ENCODE measurements around the gene NANOS3. TPM values are rescaled to one million over a fixed set of nuclear protein-coding genes. Genes with fewer than 3 reads are reported as not detected.

Gene NANOS3
- total RNA-seq, 1 experiment from 2014 or later: 1.1 TPM

DNA sequence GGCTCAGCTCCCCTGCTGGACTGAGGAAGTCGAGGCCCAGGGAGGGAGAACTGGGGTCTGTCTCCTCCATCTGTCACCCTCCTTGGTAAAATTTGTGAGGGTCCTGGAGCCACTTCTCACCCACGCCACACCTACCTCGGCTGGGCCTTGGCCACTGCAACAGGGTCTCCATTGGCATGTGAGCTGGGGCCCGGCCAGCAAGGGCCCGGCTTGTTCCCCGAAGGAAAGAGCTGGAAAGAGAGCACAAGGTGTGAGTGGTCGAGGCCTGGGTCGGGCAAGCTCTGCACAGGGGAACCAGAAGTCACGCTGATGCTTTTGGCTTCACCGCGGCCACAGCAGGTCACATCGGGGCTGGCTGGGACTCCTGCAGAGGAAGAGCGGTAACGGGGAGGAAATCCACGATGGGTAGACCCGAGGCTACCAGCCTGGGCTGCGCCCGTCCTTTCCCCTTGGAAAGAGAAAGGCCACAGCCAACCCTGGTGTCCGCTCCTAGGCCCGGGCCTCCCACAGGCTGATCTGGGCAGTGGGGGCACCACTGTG is 9.0 kb downstream of the NANOS3 start (continued):
- TF ChIP-seq, protein P1, sequence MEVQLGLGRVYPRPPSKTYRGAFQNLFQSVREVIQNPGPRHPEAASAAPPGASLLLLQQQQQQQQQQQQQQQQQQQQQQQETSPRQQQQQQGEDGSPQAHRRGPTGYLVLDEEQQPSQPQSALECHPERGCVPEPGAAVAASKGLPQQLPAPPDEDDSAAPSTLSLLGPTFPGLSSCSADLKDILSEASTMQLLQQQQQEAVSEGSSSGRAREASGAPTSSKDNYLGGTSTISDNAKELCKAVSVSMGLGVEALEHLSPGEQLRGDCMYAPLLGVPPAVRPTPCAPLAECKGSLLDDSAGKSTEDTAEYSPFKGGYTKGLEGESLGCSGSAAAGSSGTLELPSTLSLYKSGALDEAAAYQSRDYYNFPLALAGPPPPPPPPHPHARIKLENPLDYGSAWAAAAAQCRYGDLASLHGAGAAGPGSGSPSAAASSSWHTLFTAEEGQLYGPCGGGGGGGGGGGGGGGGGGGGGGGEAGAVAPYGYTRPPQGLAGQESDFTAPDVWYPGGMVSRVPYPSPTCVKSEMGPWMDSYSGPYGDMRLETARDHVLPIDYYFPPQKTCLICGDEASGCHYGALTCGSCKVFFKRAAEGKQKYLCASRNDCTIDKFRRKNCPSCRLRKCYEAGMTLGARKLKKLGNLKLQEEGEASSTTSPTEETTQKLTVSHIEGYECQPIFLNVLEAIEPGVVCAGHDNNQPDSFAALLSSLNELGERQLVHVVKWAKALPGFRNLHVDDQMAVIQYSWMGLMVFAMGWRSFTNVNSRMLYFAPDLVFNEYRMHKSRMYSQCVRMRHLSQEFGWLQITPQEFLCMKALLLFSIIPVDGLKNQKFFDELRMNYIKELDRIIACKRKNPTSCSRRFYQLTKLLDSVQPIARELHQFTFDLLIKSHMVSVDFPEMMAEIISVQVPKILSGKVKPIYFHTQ (CRISPR knock-in tag; IDR thresholded peaks at IDR 0.05): no peak
- no peak for TF ChIP-seq GRHL2 (CRISPR knock-in tag; IDR thresholded peaks at IDR 0.05; ENCODE audit: insufficient replicate concordance, severe bottlenecking)

DNA sequence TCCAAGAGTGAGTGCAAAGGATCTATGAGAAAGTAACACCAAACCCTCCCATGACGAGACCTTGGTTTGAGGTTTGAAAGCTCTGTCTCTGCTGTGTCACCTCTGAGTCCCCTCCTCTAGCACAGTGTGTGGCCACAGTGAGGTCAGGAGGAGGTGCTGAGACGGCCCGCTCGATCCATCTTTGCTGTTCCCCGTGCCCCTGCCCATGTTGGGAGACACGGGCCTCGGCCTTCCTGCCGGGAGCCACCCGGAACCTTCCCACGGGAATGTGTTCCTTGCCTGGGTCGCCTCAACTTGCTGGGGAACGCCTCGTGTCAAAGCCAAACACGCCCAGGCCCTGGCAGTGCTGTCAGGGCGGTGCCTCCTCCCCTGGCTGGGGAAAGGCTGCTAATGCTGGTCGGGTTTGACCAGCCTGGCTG is 10.1 kb downstream of the NANOS3 start:
- no peaks in the 10 kb centered on the region for H3K27me3 Mint-ChIP-seq (ENCODE audit: low read depth)
- TF ChIP-seq, protein P2, sequence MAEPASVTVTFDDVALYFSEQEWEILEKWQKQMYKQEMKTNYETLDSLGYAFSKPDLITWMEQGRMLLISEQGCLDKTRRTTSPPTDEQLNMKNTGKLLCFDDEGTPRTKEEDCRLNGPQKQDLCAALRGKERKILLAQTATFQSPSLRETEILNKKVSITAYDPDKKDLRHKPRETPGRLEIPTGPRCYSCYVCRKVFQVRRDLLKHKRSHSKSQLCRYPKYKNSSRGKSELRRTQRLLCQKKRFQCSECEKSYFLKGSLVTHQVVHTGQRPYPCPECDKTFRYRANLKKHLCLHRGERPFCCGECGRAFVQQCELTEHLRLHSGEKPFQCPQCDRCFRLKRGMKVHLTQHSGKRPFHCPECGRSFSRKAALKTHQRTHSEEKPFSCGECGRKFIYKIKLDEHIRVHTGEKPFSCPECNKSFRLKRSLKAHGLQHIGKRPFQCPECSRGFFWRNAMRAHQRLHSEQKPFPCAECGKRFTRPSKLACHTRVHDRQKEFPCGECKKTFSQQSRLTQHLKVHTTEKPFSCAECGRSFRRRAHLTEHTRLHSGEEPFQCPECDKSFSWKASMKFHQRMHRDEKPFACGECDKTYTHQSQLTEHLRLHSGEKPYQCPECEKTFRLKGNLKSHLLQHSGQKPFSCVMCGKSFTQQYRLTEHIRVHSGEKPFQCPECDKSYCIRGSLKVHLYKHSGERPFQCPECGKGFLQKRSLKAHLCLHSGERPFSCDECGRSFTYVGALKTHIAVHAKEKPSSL (CRISPR knock-in tag; conservative IDR thresholded peaks at IDR 0.05): no peak
- TF ChIP-seq, protein P3, sequence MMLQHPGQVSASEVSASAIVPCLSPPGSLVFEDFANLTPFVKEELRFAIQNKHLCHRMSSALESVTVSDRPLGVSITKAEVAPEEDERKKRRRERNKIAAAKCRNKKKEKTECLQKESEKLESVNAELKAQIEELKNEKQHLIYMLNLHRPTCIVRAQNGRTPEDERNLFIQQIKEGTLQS (CRISPR knock-in tag; conservative IDR thresholded peaks at IDR 0.05): no peak
- ATAC-seq (no peak), DNase-seq (ENCODE audit: low spot score) (no peak)
- no peaks in the 10 kb centered on the region for H3K36me3 Mint-ChIP-seq
- no peaks in the 10 kb centered on the region for H3K9me3 Mint-ChIP-seq
- no peak overlapping the region for H3K27ac Mint-ChIP-seq
- POLR2A ChIA-PET: no interaction called here
- H3K4me3 Mint-ChIP-seq: no peak overlapping the region
- CTCF ChIA-PET: interaction anchor here (0.5 to 2.6 kb wide), 9 partner anchors 12 to 786 kb away, joined by 3 to 12 read pairs (median 4); partner anchors contain the start of genes DCAF15, IL27RA and MISP3
- H3K4me1 Mint-ChIP-seq: peaks cover 9% of the 10 kb centered on the region

DNA sequence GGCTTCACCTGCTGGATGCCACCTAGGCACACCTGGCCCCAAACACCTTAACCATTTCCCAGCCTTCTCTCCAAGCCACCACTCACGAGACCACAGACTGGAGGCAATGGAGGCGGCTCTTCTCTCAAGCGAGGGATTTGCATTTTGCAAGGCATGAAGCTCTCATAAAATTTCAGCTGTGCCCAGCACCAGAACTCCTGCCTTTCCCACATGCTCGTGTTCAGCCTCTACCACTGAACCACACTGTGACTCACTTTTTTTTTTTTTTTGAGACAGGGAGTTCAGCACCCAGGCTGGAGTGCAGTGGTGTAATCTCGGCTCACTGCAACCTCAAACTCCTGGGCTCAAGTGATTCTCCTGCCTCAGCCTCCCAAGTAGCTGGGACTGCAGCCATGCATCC is 10.6 kb downstream of the NANOS3 start:
- no peak for ATAC-seq
- Mint-ChIP-seq H3K27ac (no peak overlapping the region), H3K27me3 (ENCODE audit: low read depth) (no peaks in the 10 kb centered on the region), H3K36me3 (no peaks in the 10 kb centered on the region), H3K4me1 (0 out of 2 replicates have a peak, but pooled peaks cover 4% of the 10 kb centered on the region), H3K4me3 (no peak overlapping the region), H3K9me3 (no peaks in the 10 kb centered on the region)
- DNase-seq (ENCODE audit: low spot score): no peak
- ChIA-PET CTCF (interaction anchor here (0.5 to 2.6 kb wide), 5 partner anchors 11 to 476 kb away, joined by 3 to 12 read pairs (median 3); partner anchors contain the start of gene DCAF15), POLR2A (no interaction called here)
- TF ChIP-seq, protein P4, sequence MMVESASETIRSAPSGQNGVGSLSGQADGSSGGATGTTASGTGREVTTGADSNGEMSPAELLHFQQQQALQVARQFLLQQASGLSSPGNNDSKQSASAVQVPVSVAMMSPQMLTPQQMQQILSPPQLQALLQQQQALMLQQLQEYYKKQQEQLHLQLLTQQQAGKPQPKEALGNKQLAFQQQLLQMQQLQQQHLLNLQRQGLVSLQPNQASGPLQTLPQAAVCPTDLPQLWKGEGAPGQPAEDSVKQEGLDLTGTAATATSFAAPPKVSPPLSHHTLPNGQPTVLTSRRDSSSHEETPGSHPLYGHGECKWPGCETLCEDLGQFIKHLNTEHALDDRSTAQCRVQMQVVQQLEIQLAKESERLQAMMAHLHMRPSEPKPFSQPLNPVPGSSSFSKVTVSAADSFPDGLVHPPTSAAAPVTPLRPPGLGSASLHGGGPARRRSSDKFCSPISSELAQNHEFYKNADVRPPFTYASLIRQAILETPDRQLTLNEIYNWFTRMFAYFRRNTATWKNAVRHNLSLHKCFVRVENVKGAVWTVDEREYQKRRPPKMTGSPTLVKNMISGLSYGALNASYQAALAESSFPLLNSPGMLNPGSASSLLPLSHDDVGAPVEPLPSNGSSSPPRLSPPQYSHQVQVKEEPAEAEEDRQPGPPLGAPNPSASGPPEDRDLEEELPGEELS (CRISPR knock-in tag; IDR thresholded peaks at IDR 0.05): no peak

DNA sequence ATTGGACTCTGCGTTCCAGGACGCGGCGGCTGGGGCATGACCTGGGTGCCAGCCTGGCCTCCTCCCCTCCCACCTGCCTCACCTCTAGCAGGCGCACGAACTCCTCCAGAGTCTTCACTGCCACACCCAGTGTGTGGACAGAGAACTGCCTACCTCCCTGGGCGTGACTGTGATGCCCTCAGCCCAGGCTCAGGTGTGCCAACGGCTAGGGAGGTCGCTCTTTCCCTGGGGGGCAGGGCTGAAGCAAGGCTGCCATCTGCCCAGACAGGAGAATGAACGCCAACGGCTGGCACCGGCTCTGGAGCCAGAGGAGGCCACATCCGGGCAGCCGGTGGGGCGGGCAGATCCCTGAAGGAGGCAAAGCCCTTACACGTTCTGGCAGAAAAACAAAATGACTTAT is 11.3 kb downstream of the NANOS3 start:
- no peak for TF ChIP-seq ZNF416 (CRISPR knock-in tag; IDR thresholded peaks at IDR 0.05)
- Mint-ChIP-seq H3K4me1 (0 out of 2 replicates have a peak, but pooled peaks cover 4% of the 10 kb centered on the region), H3K4me3 (no peak overlapping the region), H3K36me3 (no peaks in the 10 kb centered on the region), H3K27ac (no peak overlapping the region), H3K9me3 (no peaks in the 10 kb centered on the region), H3K27me3 (ENCODE audit: low read depth) (no peaks in the 10 kb centered on the region)
- DNase-seq (ENCODE audit: low spot score) (no peak), ATAC-seq (no peak)
- ChIA-PET CTCF (interaction anchor here (0.7 to 2.6 kb wide), 5 partner anchors 8 to 475 kb away, joined by 3 to 12 read pairs (median 4); partner anchors contain the start of gene DCAF15), POLR2A (interaction anchor here (1.2 kb wide), 1 partner anchor 9 kb away, joined by 3 read pairs; no protein-coding TSS in a partner anchor)

DNA sequence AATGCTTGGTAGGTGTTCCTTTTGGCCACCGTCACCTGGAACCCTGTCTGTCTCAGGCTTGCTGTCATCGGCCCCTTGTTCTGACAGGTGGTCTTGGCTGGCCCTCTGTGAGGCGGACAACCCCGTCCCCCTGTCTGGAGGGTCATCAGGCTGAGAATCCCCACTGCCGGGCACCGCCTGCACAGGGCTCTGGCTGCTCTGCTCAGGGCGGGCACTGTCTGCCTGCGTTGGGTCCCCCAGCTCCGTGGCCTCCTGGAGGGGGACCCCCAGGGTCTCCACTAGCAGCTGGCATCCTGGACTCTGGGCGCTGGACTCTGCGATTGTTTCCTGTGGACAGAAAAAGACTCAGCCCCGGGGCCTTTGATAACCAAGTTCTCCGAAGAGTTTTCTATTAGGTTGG is 13.2 kb downstream of the NANOS3 start:
- Mint-ChIP-seq H3K27me3 (ENCODE audit: low read depth) (no peaks in the 10 kb centered on the region), H3K27ac (no peak overlapping the region), H3K36me3 (no peaks in the 10 kb centered on the region), H3K4me1 (no peaks in the 10 kb centered on the region), H3K4me3 (no peak overlapping the region), H3K9me3 (no peaks in the 10 kb centered on the region)
- ChIA-PET CTCF (no interaction called here), POLR2A (no interaction called here)
- no peak for DNase-seq (ENCODE audit: low spot score)
- ATAC-seq: no peak
- TF ChIP-seq ESRRA (CRISPR knock-in tag; IDR thresholded peaks at IDR 0.05; ENCODE audit: borderline replicate concordance): no peak
- TF ChIP-seq TCF7 (CRISPR knock-in tag; IDR thresholded peaks at IDR 0.05; ENCODE audit: low read depth): no peak
- TF ChIP-seq, protein P5, sequence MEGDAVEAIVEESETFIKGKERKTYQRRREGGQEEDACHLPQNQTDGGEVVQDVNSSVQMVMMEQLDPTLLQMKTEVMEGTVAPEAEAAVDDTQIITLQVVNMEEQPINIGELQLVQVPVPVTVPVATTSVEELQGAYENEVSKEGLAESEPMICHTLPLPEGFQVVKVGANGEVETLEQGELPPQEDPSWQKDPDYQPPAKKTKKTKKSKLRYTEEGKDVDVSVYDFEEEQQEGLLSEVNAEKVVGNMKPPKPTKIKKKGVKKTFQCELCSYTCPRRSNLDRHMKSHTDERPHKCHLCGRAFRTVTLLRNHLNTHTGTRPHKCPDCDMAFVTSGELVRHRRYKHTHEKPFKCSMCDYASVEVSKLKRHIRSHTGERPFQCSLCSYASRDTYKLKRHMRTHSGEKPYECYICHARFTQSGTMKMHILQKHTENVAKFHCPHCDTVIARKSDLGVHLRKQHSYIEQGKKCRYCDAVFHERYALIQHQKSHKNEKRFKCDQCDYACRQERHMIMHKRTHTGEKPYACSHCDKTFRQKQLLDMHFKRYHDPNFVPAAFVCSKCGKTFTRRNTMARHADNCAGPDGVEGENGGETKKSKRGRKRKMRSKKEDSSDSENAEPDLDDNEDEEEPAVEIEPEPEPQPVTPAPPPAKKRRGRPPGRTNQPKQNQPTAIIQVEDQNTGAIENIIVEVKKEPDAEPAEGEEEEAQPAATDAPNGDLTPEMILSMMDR (IDR thresholded peaks at IDR 0.05): no peak
- no peak for TF ChIP-seq KAT7 (CRISPR knock-in tag; IDR thresholded peaks at IDR 0.05; ENCODE audit: borderline replicate concordance)
- TF ChIP-seq MYBL2 (CRISPR knock-in tag; IDR thresholded peaks at IDR 0.05): no peak
- TF ChIP-seq, protein P6, sequence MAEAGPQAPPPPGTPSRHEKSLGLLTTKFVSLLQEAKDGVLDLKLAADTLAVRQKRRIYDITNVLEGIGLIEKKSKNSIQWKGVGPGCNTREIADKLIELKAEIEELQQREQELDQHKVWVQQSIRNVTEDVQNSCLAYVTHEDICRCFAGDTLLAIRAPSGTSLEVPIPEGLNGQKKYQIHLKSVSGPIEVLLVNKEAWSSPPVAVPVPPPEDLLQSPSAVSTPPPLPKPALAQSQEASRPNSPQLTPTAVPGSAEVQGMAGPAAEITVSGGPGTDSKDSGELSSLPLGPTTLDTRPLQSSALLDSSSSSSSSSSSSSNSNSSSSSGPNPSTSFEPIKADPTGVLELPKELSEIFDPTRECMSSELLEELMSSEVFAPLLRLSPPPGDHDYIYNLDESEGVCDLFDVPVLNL (CRISPR knock-in tag; IDR thresholded peaks at IDR 0.05; ENCODE audit: borderline replicate concordance, low read depth): no peak
- TF ChIP-seq SMAD4 (CRISPR knock-in tag; IDR thresholded peaks at IDR 0.05): no peak
- TF ChIP-seq ATF1 (CRISPR knock-in tag; IDR thresholded peaks at IDR 0.05): no peak
- TF ChIP-seq GRHL2 (CRISPR knock-in tag; IDR thresholded peaks at IDR 0.05; ENCODE audit: insufficient replicate concordance, severe bottlenecking): no peak
- TF ChIP-seq MXD4 (CRISPR knock-in tag; IDR thresholded peaks at IDR 0.05; ENCODE audit: borderline replicate concordance): no peak

Data from WTC11 (cell line).